ENCODE measurements around the gene RBM42. TPM values are rescaled to one million over a fixed set of nuclear protein-coding genes. Genes with fewer than 3 reads are reported as not detected.
A peak's percentile ranks its signal among the peaks of the same experiment; 100 is the strongest.

The RBM42 gene
- total RNA-seq, 1 experiment from 2014 or later = 218 TPM

GRCh38 chr19:35619290-35619923, 9.4 kb upstream of the RBM42 start:
- DNase-seq (ENCODE audit: low spot score) = no peak

DNA sequence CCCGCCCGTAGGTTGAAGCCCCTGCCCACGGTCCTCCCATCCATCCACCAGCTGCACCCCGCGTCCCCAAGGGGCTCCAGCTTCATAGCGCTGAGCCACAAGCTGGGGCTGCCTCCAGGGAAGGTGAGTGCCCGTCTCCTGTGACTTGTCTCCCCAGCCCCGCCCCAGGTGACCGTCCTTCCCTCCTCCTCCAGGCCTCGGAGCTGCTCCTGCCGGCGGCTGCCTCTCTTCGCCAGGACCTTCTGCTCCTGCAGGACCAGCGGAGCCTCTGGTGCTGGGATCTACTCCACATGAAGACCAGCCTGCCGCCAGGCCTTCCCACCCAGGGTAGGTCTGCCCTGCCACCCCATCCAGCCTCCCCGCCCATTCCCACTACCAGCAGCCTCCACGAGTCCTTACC, 8.8 kb upstream of the RBM42 start:
- no peak for DNase-seq (ENCODE audit: low spot score)

DNA sequence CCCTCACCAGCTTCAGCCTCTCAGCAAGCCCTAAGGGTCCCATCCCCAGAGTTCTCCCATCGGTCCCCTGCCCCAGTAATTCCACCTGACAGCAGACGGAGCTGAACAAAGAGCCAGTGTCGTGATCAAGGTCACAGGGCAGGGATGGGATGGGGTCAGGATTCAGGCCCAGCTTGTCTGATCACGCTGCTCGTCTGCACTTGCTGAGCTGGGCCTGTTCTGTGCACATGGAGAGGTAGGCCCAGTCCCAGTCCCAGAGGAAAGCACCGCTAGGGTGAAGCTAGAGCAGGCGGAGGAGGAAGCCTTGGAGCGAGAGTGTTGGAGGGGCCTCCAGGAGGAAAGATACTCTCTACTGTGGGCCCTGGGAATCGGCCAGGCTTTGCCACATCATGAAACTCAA, 7.1 kb upstream of the RBM42 start:
- DNase-seq (ENCODE audit: low spot score) = no peak

GRCh38 chr19:35622750-35623149, 6.1 kb upstream of the RBM42 start:
- no peak for DNase-seq (ENCODE audit: low spot score)

DNA sequence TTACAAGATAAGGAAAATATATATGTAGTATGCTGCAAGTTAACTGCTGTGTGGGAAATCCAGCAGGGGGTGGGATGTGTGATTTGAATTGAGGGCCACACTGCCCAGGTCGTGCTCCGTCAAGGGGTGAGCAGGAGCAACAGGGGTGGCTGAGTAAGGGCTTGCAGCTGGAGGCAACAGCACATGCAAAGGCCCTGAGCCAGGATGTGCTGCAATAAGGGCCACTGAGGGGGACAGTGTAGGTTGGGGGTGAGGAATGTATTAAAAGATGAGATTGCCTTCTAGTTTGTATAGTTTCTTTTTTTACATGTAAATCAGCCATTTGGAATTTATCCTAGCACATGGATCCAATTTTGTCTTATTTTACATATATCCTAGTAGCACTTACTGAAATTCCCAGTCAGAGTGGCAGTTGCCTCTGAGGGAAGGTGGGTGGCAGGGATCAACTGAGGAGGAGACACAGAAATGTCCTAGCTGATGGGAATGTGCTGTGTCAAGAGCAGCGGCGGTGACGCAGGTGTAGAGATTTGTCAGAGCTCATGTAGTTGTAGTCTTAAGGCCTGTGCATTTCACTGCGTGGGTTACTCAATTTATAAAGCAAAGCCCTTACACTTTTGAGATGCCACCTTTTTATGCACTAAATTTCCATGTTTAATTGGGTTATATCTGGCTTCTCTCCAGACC, 5.4 kb upstream of the RBM42 start:
- no peak for DNase-seq (ENCODE audit: low spot score)

- DNase-seq (ENCODE audit: low spot score) = no peak
These were observed 622 bp upstream of the RBM42 start for GRCh38 chr19:35628264-35628564.

GRCh38 chr19:35629332-35629633, 447 bp downstream of the RBM42 start:
- peak; percentile 20 for DNase-seq (ENCODE audit: low spot score)

GRCh38 chr19:35633727-35634440, 5.0 kb downstream of the RBM42 start:
- DNase-seq (ENCODE audit: low spot score) = no peak

DNA sequence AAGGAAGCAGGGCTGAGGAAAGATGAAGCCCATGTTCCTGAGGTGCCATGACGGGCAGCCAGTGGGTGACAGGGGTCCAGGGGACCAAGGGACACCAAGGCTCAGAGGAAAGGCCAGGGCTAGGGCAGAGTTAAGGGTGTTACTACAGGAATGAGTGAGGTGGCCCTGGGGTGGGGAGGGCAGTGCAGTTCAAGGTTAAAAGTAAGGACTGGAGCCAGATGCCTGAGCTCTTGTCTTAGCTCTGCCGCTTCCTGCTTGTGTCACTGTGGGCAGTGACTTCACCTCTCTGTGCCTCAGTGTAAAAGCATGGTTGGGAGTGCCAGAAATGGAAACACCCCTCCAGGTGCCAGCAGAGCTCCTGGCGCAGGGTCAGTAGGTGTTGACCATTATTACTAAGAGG, 7.8 kb downstream of the RBM42 start:
- no peak for DNase-seq (ENCODE audit: low spot score)

DNA sequence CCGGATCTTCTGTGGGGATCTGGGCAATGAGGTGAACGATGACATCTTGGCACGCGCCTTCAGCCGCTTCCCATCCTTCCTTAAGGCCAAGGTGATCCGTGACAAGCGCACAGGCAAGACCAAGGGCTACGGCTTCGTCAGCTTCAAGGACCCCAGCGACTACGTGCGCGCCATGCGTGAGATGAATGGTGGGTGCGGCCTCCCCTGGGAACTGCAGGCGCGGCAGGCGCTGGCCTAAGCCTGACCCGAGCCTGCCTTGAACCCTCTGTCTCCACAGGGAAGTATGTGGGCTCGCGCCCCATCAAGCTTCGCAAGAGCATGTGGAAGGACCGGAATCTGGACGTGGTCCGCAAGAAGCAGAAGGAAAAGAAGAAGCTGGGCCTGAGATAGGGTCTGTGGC, 8.3 kb downstream of the RBM42 start:
- no peak for DNase-seq (ENCODE audit: low spot score)

DNA sequence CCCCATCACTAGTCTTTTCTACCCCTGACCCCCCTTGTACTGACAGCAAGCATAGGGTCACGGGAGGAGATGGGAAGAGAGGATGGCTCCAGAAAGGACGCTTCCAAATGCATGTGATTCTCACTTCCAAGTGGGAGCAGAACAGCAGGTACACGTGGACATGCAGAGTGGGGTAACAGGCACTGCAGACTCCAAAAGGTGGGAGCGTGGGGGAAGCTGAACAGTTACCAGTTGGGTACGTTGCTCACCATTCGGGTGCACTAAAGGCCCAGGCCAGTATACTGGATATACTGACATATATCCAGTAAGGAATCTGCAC, 10.4 kb downstream of the RBM42 start:
- peak; percentile 13 for DNase-seq (ENCODE audit: low spot score)

DNA sequence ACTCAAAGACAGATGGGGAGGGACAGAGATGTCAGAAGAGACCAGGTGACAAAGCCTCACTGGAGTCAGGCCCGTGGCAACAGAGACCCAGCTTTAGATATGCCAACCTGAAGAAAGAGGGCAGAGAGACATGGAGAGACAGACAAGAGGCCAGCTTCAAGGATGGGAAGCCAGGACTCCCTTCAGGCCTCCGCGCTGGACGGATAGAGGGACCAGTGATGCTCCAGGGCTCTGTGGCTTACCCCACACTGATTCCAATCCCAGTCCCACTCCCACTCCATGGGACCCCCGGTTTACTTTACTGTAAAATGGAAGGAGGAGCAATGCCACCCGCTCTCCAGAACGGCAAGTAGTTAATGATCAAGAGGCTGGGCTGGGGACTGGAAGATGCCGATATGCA, 11.0 kb downstream of the RBM42 start:
- no peak for DNase-seq (ENCODE audit: low spot score)

- no peak for DNase-seq (ENCODE audit: low spot score)
These were observed 12.8 kb downstream of the RBM42 start, which contains the start of gene ETV2 for GRCh38 chr19:35641515-35642151. TSS of gene ETV2 (plus strand) at chr19:35641745. CDS start at chr19:35642461, 716 bp downstream.

DNA sequence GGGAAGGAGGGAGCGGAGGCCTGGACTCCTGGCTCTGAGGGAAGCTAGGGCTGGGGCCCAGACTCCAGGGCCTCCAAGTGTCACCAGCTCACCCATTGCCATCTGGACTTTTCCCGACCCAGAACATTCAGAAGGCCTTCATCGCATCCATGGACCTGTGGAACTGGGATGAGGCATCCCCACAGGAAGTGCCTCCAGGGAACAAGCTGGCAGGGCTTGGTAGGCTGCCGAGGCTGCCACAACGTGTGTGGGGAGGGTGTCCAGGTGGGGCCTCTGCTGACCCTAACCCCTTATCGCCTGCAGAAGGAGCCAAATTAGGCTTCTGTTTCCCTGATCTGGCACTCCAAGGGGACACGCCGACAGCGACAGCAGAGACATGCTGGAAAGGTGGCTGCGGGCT, 13.5 kb downstream of the RBM42 start:
- DNase-seq (ENCODE audit: low spot score) = no peak

- DNase-seq (ENCODE audit: low spot score) = no peak
These were observed 14.0 kb downstream of the RBM42 start for GRCh38 chr19:35642798-35643254.

DNA sequence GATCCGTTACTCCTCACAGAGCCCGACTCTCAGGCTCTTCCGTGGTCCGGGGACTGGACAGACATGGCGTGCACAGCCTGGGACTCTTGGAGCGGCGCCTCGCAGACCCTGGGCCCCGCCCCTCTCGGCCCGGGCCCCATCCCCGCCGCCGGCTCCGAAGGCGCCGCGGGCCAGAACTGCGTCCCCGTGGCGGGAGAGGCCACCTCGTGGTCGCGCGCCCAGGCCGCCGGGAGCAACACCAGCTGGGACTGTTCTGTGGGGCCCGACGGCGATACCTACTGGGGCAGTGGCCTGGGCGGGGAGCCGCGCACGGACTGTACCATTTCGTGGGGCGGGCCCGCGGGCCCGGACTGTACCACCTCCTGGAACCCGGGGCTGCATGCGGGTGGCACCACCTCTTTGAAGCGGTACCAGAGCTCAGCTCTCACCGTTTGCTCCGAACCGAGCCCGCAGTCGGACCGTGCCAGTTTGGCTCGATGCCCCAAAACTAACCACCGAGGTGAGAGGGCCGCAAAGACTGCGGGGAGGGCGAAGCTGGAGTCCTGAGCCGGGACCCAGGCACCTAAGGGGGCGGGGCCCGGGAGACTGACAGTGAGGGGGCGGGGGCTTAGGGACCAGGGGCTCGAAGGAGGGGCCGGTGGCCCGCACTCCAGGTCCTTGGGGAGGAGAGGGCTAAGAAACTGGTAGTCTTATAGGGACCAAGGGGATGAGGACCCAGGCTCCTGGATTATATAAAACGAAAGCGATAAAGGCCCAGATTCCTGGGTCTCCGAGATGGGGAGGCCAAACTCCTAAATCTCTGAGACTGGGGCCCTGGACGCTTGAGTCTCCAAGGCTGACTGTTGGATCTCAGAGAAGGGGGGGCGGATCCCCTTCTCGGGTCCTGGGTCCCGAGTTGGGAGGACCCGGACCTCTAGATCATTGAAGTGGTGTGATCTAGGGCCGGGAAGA, 14.7 kb downstream of the RBM42 start:
- peak; percentile 91 for DNase-seq (ENCODE audit: low spot score)

GRCh38 chr19:35644206-35644986, 15.6 kb downstream of the RBM42 start:
- peak; percentile 94 for DNase-seq (ENCODE audit: low spot score)

- peak; percentile 66 for DNase-seq (ENCODE audit: low spot score)
These were observed 16.3 kb downstream of the RBM42 start for GRCh38 chr19:35644987-35645679.

DNA sequence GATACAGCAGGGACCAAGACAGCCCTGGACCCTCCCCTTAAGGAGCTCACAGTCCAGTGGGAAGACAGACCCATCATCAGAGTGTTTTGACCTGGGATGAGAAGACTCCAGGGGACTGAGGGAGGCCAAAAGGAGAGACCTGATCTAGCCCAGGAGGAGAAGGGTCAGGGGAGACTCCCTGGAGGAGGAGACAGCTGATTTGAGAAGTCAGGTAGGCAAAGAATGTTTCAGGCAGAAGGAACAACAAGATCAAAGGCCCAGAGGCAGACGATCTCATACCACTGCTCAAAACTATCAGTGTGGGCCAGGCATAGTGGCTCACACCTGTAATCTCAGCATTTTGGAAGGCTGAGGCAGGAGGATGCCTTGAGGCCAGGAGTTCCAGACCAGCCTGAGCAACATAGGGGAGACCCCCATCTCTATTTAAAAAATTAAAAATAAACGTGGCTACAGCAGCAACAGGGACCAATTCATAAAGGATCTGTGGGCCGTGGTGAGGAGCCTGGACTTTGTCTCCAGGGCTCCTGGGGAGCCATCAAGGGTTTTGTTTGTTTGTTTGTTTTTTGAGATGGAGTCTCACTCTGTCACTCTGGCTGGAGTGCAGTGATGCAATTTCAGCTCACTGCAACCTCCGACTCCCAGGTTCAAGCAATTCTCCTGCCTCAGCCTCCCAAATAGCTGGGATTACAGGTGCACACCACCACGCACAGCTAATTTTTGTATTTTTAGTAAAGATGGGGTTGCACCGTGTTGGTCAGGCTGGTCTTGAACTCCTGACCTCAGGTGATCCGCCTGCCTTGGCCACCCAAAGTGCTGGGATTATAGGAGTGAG, 17.1 kb downstream of the RBM42 start:
- no peak for DNase-seq (ENCODE audit: low spot score)
